DND-41 (cell line): ENCODE data around the gene PLEKHD1.

ENCODE experiments used
- CTCF ChIP-seq: IDR thresholded peaks from 2 replicates; pipeline ENCODE4 v1.5.1; 2012; ENCODE audit warnings: borderline replicate concordance, low read length, moderate library complexity, mild to moderate bottlenecking; ENCODE audit not compliant: poor library complexity, severe bottlenecking; ENCODE audit errors: extremely low read depth
- EZH2 ChIP-seq: IDR thresholded peaks from 3 replicates; pipeline ENCODE4 v1.6.1; 2012; ENCODE audit warnings: borderline replicate concordance, low read depth, mild to moderate bottlenecking, moderate library complexity, low read length, inconsistent platforms; ENCODE audit not compliant: severe bottlenecking

DNA sequence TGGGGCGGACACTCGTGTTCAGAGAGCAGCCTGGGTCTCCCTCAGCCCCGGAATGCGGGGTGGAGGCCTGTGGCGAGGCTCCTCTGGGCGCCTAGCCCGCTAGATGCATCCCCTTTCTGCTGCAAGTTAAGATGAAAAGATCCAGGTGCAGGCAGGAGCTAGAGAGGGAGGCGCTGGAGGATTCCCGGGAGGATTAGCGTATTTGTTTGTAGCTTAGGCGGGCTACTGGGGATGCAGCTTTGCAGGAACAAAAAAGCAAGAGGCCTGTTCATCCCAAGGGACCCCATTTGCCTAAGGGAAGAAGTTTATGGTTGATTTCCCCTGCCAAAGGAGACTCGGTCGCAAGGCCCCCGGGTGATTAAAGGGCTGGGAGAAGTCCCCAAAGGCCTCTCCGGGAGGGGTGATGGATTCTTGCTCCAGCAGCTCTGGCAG lies 89.3 kb downstream of the PLEKHD1 start:
- TF ChIP-seq CTCF = no peak
- TF ChIP-seq EZH2 = no peak
